ENCODE data around the gene P2RX2.

P2RX2 gene

DNA sequence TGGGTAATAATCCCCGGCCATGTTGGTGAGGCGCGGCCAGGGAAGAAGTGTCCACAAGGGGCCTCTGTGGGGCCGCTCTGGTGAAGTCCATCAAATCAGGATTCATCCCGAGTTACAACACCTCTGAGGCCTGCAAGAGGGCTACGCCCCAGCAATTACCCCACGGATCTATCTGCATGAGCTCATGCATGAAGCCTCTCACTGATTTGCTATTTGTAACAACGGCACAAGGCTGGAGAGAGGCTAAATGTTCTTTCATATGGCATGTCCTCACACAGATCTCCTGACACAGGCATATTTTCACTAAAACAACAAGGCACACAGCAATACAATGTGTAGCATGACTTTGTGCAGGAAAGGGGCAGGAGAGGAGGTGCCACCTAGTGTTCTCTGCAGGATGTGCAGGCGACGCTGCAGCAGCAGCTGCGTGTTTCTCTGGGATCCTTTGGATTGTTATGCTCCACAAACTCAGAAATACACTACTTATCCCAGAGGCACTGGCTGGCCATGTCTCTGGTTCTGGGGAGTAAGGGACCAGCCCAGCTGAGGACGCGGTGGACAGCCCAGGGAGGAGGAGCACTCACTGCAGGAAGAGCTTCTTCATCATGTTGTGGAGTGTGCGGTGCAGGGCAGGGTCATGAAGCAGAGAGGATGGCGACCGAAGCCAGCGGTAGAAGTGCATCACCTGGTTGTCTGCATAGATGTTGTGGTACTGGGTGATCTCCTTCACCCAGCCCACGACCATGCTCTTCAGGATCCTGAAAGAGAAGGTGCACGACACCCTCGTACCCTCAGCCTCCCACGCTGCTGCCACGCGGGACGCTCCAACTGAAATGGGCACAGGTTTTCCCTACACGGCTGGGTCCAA is 20.2 kb downstream of the P2RX2 start:
- peak; percentile 25 for DNase-seq (ENCODE audit: low spot score)

DNA sequence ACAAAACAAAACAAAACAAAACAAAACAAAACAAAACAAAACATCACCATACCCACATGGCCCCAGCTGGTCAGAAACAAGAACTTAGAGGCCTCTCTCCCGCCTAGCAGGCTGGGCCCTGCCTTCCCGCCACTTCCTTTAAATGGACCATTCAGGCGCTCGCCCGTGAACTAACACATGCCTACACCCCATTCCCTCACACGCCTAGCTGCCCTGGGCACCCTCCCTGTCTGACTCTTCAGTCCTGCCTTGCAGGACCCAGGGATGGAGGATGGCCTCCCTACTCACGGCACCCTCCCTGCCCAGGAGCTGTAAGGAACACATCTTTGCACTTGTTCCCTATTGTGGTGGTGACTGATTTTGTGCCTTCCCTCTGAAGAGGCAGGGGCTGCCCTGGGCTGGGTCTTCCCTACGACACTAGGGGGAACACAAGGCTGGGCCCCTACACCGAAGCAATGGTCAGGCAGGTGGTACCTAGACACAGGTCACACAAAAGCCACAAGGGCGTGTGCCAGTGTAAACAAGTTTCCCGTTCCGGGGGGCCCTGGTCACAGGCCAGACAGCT is 21.5 kb downstream of the P2RX2 start:
- no peak for DNase-seq (ENCODE audit: low spot score)

DNA sequence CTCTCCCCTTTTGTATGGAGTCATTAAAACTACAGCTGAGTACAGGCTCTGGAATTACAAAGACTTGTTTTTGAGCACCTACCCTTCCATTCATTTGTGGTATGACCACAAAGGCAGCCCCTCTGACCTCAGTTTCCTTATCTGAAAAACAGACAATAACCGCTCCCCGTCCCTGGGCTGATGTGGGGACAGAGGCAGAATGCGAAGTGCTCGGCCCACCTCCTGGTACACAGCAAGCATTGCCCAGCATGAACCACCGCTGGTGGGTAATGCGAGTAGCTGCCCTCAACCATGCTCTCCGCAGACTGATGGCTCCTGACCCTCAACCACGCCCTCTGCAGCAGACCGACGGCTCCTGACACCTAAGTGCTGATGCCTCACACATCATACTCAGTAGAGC is 22.4 kb downstream of the P2RX2 start:
- no peak for DNase-seq (ENCODE audit: low spot score)

DNA sequence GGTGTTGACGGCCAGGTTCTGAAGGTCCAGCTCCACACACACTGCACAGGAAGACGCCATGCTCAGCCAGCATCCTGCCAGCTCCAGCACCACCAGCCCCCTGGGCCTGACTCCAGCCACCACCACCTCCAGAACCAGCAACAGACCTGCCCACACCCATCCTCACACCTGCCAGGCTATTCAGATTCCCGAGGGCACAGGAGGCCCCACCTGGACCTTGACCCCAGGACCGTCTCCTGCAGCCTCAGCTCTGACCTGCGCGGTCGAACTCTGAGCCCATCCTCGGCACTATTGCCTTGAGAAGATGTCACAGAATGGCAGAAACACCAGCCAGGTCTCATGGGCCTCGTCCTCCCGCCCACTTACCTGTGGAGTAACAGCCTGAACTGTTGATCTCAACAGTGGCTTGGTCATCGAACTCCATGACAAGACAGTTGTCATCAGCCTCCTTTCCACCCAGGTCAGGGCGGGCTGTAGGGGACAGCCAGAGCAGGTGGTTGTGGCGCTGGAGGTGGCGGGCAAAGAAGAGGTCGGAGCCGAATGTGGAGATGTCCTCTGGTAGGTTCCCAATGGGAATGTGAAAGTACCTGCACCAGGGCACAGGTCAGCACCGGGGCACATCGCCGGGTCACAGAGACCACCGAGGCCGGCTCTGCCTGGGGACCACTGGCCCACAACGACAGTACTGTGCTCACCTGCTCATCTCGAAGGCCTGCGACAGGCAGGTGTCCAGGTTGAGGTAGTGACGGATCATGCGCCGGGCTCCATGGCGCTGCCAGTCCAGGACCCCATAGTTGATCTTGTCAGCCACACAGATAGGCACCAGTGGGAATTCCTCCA is 23.5 kb downstream of the P2RX2 start:
- no peak for DNase-seq (ENCODE audit: low spot score)

DNA sequence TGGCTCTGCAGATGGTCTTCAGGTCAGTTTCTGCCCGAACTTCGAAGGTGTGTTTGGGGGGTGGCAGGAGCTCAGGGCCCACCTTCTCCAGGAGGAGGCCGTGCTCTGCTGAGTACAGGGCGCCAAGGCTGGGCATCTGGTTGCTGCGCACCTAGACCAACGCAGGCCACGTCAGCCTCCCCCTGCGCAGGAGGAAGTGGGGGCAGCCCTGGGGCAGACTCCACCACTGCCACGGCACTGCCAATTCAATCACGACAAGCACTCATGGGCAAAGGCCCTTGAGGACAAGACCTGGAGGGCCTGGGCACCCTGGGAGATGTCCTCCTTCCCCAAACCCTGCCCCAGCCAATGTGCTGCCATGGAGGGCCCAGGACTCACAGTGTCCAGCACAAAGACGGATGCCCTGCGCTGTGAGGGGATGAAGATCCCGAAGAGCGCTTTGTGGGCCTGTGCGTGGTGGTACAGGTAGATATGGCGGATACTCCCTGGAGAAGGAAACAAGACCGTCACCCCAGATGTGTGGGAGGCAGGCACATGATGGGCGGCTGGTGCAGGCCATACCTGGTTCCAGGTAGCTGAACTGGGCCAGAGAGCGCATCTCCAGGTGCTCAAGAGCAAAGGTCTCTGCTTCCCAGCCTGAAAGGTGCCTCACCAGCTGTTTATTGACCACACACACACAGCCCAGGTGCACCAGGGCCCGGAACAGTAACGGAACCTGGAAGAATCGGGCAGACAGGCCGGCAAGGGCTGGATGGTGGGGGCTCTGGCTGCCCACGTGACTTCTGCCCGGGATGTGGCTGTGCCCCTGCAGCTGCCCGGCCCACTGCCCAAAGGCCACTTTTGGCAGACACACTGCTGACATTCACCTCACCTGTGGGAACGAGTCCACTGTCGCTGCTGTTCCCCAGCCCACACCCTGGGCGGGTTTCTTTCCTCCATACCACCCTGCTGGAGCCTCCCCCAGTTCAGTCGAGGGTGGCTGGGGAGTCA is 24.6 kb downstream of the P2RX2 start:
- DNase-seq (ENCODE audit: low spot score), result no peak

DNA sequence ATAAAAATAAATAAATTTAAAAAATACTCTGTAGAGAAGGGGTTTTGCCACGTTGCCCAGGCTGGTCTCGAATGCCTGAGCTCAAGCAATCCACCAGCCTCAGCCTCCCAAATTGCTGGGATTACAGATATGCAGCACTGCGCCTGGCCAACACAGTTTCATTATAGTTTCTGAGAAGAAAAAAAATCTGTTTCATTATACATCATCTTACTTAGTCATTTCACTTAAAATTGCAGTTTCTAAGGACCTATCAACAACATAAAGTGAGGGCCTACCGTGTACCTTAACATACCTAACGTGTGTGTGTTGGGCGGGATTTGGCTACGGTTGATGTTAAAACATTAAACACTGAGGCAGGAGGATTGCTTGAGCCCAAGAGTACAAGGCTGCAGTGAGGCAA is 28.3 kb downstream of the P2RX2 start:
- peak; percentile 45 for DNase-seq (ENCODE audit: low spot score)

DNA sequence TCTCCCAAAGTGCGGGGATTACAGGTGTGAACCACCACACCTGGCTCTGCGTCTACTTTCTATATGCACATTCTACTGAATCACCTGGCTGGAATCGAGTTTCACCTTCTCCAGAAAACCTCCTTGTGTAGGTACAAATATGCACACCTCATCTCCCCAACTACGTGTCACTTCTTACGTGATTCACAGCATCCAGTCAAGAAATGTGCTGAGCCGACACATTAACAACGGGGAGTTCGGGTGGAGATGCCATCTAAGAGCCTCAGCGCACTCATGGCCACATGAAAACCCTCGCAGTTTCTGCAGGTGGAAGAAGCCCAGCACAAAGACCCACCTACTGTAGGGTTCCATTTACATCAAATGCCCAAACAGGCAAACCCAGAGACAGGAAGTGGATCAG is 29.3 kb downstream of the P2RX2 start:
- DNase-seq (ENCODE audit: low spot score), result no peak

DNA sequence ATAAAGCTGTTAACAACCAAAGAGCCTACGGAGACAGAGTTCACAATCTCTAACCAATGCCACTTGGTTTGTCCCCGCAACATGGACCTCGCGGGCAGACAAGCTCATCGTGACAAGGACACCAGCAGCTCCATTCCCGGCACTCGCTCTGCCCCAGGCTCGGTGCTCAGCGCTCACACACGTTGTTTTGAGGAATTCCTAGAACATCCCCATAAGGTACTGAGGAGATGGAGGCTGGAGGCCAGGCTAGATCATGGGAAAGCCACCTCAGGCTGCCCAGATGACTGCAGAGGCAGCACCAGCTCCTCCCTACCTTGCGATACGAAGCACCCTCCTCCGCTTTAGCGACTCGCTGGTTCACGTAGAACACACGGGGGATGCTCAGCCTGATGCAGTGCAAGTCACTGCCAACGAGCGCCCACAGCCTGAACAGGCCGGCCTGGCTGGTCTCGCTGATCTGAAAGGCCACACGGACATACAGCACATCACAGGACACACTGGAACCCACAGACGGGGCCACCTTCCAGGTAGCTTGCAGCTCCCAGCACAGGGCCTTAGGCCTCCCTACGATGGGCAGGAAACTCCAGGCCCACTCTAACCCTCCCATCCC is 30.1 kb downstream of the P2RX2 start:
- DNase-seq (ENCODE audit: low spot score), result no peak

DNA sequence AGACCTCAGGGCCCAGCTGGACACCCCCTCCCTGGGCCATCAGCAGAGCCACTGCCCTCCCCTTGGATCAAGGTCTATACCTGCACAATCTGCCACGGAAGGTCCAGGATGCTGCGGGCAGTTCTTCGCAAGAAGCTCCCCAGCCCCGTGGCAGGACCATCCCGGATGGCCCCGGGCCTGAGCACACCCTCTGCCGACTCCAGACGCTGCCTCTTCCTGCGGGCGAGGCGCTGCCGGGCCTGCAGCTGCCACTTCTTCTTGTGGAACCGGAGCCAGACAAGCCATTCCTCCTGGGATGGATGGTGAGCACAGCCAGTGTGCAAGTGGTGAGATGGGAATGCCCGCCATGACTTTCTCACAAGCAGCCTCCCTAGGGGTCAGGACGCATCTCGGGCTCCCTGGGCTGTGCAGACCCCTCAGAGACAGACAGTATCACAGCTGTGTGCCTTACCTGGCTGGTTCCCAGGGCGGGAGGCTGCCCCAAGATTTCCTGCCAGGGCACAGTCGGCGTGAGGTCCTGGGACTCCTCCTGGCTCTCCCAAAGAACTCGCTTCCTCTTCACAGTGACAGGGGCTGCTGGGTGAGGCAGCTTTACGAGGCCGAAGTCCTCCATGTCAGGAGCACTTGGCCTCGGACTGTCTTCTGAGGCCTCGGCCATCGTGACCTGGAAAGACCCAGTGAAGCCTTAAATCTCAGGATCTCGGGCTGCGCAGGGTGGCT is 30.8 kb downstream of the P2RX2 start:
- no peak for DNase-seq (ENCODE audit: low spot score)

DNA sequence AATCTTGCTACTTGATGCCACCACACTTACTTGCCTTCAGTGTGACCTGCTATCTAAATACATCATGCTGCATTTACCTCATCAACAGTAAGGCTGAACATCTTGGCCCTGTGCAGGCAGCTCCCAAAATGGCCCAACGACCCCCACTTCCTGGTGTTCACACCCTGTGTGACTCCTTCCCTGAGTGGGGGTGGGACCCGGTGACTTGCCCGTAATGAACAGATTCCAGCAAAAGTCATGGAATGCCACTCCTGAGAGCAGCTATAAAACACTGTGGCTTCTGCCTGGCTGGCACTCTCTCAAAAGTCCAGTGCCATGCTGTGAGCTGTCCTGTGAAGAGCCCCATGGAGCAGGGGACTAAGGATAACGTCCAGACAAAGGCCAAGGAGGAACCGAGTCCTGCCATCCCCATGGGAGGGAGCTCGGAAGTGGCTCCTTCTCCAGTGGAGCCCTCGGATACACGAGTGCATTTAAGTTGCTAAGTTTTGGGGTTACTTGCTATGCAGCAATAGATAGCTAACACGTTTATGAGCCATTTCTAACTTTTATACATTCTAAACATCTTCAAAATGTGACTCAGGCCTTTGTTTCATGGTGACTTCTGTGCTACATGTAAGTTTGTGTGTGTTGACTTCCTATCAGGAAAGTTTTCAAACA is 33.0 kb downstream of the P2RX2 start:
- DNase-seq (ENCODE audit: low spot score), result no peak

DNA sequence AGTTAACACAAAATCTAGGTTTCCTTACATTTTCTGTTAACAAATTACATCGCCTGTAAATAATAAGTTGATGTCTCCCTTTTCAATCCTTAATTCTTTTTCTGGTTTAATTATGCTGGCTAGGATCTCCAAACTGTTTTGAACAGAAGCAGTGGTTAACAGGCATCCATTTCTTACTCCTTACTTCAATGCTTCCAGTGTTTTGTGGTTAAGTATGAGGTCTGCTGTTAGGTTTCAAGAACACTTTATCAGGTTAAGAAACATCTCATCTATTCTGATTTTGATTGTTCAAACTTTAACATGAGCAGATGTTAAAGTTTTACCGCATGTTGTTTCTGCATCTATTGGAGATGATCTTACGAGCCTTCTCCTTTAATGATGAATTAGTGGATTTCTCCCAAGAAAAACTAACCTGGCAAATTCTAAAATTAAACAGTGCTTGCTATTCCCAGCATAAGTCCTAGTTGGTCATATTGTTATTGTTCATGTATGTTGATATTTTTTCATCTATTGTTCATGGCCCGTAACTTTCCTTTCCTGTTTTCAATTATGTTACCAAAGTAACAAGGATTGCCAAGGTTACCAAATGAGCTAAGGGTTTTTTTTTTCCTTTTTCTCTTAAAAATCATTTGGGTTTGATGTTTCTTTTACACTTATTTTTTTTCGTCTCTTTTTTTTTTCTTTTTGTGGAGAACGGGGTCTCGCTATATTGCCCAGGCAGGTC is 35.2 kb downstream of the P2RX2 start:
- DNase-seq (ENCODE audit: low spot score), result peak; percentile 19

DNA sequence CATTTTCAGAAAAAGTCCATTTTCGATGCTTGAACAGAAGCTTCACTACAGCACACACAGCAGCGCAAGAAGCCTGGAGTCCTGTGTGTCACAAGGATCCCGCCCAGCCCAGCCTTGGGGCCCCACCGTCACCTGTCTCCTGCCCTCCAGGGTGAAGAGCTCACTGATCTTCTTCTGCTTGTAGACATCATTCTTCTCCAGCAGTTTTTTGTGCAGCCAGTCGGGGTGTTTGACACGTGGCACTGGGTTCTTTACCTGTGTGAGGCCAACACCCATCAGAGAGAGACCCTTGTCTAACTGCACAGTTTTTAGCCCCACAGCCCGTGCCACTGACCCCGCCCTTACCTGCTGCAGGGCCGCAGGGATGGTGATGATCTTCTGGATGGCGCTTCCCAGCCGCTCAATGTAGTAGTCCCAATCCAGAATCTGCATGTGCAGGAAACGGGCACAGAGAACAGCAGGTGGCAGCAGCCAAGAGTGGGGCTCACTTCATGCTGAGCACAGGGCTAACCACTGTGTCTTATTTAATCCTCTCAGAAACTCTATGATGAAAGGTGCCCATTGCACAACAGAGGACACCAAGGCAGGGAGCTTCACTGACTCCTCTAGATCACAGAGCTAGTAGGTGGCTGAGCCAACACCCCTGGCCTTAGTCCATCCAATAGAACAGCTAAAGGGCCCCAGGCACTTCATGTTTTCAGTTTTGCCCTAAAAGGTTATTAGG is 38.6 kb downstream of the P2RX2 start:
- DNase-seq (ENCODE audit: low spot score), result no peak

DNA sequence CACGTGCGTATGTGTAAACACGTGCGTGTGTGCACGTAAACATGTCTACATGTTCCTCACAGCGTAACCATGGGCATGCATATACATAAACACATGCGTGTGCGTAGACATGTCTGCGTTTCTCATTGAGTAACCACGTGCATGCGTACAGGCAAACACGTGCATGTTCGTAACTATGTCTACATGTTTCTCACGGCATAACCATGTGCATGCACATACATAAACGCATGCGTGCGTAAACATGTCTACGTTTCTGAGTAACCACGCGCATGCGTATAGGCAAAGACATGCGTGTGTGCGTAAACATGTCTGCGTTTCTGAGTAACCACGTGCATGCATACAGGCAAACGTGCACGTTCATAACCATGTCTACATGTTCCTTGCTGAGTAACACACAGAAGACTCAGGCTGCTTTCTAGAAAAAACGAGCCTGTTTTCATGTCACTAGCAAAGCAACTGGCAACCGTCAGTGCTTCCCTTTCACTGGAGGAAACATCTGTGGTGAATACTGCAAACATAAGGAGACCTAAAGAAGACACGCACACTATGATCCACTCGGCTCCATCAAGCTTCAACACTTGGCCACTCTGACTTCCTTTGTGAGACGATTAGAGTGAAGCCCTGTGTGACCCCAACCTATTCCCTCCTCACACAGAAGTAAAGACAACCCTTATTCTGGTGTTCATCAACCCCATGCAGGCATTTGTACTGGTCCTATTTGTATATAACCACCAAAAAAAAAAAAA is 39.7 kb downstream of the P2RX2 start:
- no peak for DNase-seq (ENCODE audit: low spot score)

DNA sequence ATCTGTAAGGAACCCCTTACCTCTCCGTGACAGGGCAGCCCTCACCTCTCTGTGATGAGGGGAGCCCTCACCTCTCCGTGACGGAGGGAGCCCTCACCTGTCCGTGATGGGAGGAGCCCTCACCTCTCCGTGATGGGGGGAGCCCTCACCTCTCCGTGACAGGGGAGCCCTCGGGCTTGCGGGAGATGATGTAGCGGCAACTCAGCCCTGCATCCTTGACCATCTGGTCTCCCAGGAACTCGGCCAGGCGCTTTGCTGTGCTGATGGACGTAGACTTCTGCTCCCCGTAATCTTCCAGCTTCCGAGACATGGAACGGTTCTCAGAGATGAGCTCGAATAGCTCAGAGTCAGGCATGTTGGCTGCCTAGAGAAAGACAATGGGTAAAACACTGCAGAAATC is 40.6 kb downstream of the P2RX2 start:
- no peak for DNase-seq (ENCODE audit: low spot score)

DNA sequence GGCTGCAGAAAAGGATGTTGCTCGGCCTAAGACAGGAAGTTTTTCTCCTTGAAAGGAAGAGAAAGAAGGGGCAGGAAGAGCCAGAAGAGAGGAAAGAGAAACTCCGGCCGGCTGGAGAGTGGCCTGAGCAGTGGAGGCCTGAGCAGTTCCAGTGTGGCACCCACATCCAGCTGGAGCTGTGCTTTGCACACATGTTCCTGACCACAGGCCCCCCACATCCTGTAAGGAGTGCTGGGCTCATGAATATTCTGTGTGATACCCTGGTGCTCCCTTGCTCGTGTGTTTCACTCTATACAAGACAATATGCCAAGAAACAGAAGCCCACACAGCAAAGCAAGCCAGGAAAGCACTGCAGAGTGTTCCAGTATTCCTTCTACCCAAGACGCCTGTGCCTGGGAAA is 41.5 kb downstream of the P2RX2 start:
- DNase-seq (ENCODE audit: low spot score), result no peak

DNA sequence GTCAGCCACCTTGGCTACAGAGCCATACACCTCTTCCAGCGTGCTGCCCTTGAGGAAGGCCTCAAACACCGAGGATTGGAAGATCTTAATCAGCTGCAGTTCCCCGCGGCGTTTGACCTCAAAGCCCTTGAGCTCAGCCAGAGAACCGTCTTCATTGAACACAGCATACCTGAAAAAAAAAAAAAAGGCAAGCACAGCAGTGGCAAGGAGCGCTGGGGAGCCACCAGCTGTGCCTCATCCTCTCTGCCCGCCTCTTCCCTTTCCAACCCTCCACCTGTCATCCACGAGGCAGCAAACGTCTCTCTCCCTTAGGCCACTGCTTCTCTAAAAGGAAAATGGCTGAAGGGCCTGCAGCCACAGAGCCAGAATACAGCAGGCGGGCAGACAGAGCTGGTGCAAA is 42.4 kb downstream of the P2RX2 start:
- DNase-seq (ENCODE audit: low spot score), result no peak

DNA sequence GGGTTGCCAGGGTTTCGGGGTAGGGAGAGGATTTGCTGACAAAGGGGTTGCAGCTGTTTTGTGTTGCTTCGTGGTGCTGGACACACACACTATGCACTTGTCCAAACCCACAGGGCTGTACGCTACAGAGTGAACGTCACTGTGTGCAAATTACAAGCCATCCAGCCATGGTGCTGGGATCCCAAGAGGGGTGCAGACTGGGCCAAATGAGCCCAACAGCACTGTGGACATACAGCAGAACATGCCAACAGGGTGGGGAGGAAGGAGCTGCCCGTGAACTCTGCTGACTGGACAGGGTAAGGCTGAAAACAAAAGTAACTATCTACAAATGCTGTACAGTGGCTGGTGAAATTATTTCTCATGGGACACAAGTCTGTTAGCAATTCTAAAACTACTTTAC is 43.4 kb downstream of the P2RX2 start:
- no peak for DNase-seq (ENCODE audit: low spot score)

All from activated CD4-positive, alpha-beta T cell treated with anti-CD3 and anti-CD28 coated beads, Interleukin-2, Interleukin-4, amounts not matched to agents 100 ng/mL and 50 ng/mL, durations not matched to agents 16 hours and 8 hours (primary cell).